Spleen (tissue), 11 donors: ENCODE results near the gene CCZ1B. TPM values are rescaled to one million over a fixed set of nuclear protein-coding genes. Genes with fewer than 3 reads are reported as not detected.
A peak's percentile ranks its signal among the peaks of the same experiment; 100 is the strongest.
"Not testable (repeated sequence)": the region's sequence is repeated elsewhere in the genome, so short reads cannot be mapped to it uniquely, and the experiment has no call there.

ENCODE experiments used
- DNase-seq: peaks from one replicate; pipeline ENCODE4 v3.0.0-alpha.2; 2020
- H3K27ac ChIP-seq, 8 donors: fragments of 200-600 bp; sonication (generic) in 7 of 8; 1 replicate in 4 of 8; 2 replicates in 4 of 8; pipeline versions ENCODE4 v1.5.0 to v1.8.0; 2016 to 2021; ENCODE audit warnings: inconsistent platforms in 4 of 8, mild to moderate bottlenecking in 4 of 8, moderate library complexity in 1 of 8
- H3K27me3 ChIP-seq, 7 donors: fragments of 200-600 bp; sonication (generic) in 6 of 7; replicated peaks in 1 of 7; 1 replicate in 4 of 7; 2 replicates in 3 of 7; pipeline versions ENCODE4 v1.5.0 to v1.8.0; 2016 to 2021; ENCODE audit warnings: inconsistent platforms in 3 of 7, mild to moderate bottlenecking in 1 of 7
- H3K36me3 ChIP-seq, 6 donors: fragments of 200-600 bp; sonication (generic) in 5 of 6; 1 replicate in 4 of 6; 2 replicates in 2 of 6; pipeline versions ENCODE4 v1.5.0 to v1.8.0; 2016 to 2021; ENCODE audit warnings: inconsistent platforms in 2 of 6
- H3K4me1 ChIP-seq, 6 donors: fragments of 200-600 bp; sonication (generic) in 5 of 6; 1 replicate in 3 of 6; 2 replicates in 3 of 6; pipeline versions ENCODE4 v1.5.0 to v1.8.0; 2016 to 2021; ENCODE audit warnings: inconsistent platforms in 3 of 6
- H3K4me3 ChIP-seq, 8 donors: fragments of 200-600 bp; sonication (generic) in 7 of 8; 1 replicate in 4 of 8; 2 replicates in 4 of 8; pipeline versions ENCODE4 v1.5.0 to v1.8.0; 2016 to 2021; ENCODE audit warnings: inconsistent platforms in 4 of 8, mild to moderate bottlenecking in 4 of 8, moderate library complexity in 2 of 8
- H3K9me3 ChIP-seq, 8 donors: fragments of 200-600 bp; sonication (generic) in 7 of 8; 1 replicate in 4 of 8; 2 replicates in 4 of 8; pipeline versions ENCODE4 v1.5.0 to v1.8.0; 2016 to 2021; ENCODE audit warnings: inconsistent platforms in 4 of 8
- CTCF ChIP-seq, 11 experiments: fragments of 200-600 bp in 7 of 11; fragments of 450-650 bp in 4 of 11; sonication (generic) in 4 of 11; IDR thresholded peaks in 8 of 11; conservative IDR thresholded peaks in 3 of 11; 1 replicate in 7 of 11; 2 replicates in 4 of 11; pipeline versions ENCODE4 v1.4.0 to v1.8.0; 2016 to 2021; ENCODE audit warnings: antibody characterized with exemption in 11 of 11, inconsistent platforms in 4 of 11, mild to moderate bottlenecking in 1 of 11
- POLR2AphosphoS5 ChIP-seq, 3 donors: sonication (generic); formaldehyde crosslinking; IDR thresholded peaks; one replicate each; pipeline ENCODE4 v1.5.1; 2017; ENCODE audit warnings: antibody characterized with exemption in 3 of 3
- WGBS, 5 donors: extraction: QIAGEN DNeasy Blood & Tissue Kit in 3 of 5; methylation state at CpG; one replicate each; pipeline versions ENCODE4 v1.1.5 to v1.1.7; 2013 to 2018; 5-methylcytosine and 5-hydroxymethylcytosine counted together
- intact Hi-C: fragments of 100-400 bp; cut with DNase I; formaldehyde crosslinking; loops from one replicate; pipeline ENCODE4 v1.15.0; 2023; ENCODE audit warnings: low total_unique reads
- polyA plus RNA-seq, 3 donors: library from polyadenylated mRNA; stranded (reverse); fragments of 200-250 nt; gene quantifications; one replicate each; pipeline ENCODE4 v1.2.1, GENCODE V29; 2013
- total RNA-seq, 7 donors: library from RNA; depleted of rRNA in 3 of 7; stranded (reverse); fragments of >200 nt in 3 of 7; fragmentation: NEBNext Ultra II Directional in 4 of 7; extraction: Animal tissue kit (Norgen Biotek cat#: 25700) in 4 of 7; gene quantifications; one replicate each; pipeline versions ENCODE4 v1.1.0 to v1.2.1, GENCODE V29; 2016 to 2021
- donor health status: healthy with polysubstance abuse.
- donor health status: DM: no; HTN: no; CAD: no; lungs with moderate emphysema.
- donor health status: DM: no; HTN: no; CAD: no.
- donor health status: Bipolar disorder and iron deficiency.
- donor health status: healthy.
- donor health status: DM: no; HTN: no; CAD: no.
- donor health status: DM: yes; HTN: yes; CAD: no.

Gene CCZ1B
- total and polyA plus RNA-seq, 10 donors = 26.7 to 103 (median 68.2) TPM

- Histone ChIP-seq H3K4me1 (peaks cover 0 to 17% (median 5%) of the 10 kb centered on the region in 6 donors), H3K27me3 (peaks cover 0 to 23% (median 0%) of the 10 kb centered on the region in 7 donors)
- not testable (repeated sequence) for H3K36me3 ChIP-seq, H3K27ac ChIP-seq, H3K4me3 ChIP-seq, H3K9me3 ChIP-seq
- WGBS, 5 donors = 8 to 14% (median 9%) methylated on average over 12 to 14 of the region's 14 CpGs
- intact Hi-C loops = loop anchor here (5.0 kb wide), 1 partner anchor 341 kb away; no protein-coding TSS in a partner anchor
- DNase-seq = peak; percentile 93
- TF ChIP-seq CTCF (IDR thresholded peaks at IDR 0.05 in 8 of 11, conservative IDR thresholded peaks at IDR 0.05 in 3 of 11) (peak; percentile 40 to 93 (median 85)), POLR2AphosphoS5 (IDR thresholded peaks at IDR 0.05) (peak in 1 of 3 donors; percentile 50)
Observed at GRCh38 chr7:6857721-6858314, 31.7 kb upstream of the CCZ1B start.

- H3K27ac ChIP-seq, DNase-seq, H3K36me3 ChIP-seq, H3K9me3 ChIP-seq: not testable (repeated sequence)
- intact Hi-C loops = loop anchor here (5.0 kb wide), 1 partner anchor 338 kb away; no protein-coding TSS in a partner anchor
- 2 to 19% (median 7%) methylated on average over 6 to 42 of the region's 47 CpGs for WGBS, 5 donors
- Histone ChIP-seq H3K4me3 (peak overlapping the region in 7 of 8 donors; percentile 15 to 66 (median 35)), H3K4me1 (peaks cover 0 to 17% (median 5%) of the 10 kb centered on the region in 6 donors), H3K27me3 (peaks cover 0 to 23% (median 0%) of the 10 kb centered on the region in 7 donors)
Observed at GRCh38 chr7:6855563-6856131, 29.6 kb upstream of the CCZ1B start.

- Histone ChIP-seq H3K27me3 (peaks cover 0 to 23% (median 0%) of the 10 kb centered on the region in 7 donors), H3K4me1 (peaks cover 0 to 17% (median 5%) of the 10 kb centered on the region in 6 donors), H3K4me3 (peak overlapping the region; percentile 15 to 66 (median 34))
- WGBS, 5 donors = 0 to 5% (median 1%) methylated on average over 10 to 60 of the region's 71 CpGs
- DNase-seq, H3K9me3 ChIP-seq, H3K36me3 ChIP-seq, H3K27ac ChIP-seq: not testable (repeated sequence)
- intact Hi-C loops = loop anchor here (5.0 kb wide), 1 partner anchor 338 kb away; no protein-coding TSS in a partner anchor
Observed at GRCh38 chr7:6854747-6855562, 28.9 kb upstream of the CCZ1B start.

GRCh38 chr7:6853681-6854080 is 27.6 kb upstream of the CCZ1B start:
- 85 to 92% (median 91%) methylated on average over 9 to 17 of the region's 17 CpGs for WGBS, 5 donors
- H3K4me3 ChIP-seq, intact Hi-C loops, H3K36me3 ChIP-seq, H3K9me3 ChIP-seq, DNase-seq, H3K27ac ChIP-seq: not testable (repeated sequence)
- peaks cover 0 to 23% (median 0%) of the 10 kb centered on the region in 7 donors for H3K27me3 ChIP-seq
- peaks cover 0 to 17% (median 5%) of the 10 kb centered on the region in 6 donors for H3K4me1 ChIP-seq

GRCh38 chr7:6849127-6849526 is 23.1 kb upstream of the CCZ1B start:
- H3K27me3 ChIP-seq = peaks cover 0 to 12% (median 0%) of the 10 kb centered on the region in 7 donors
- H3K9me3 ChIP-seq, intact Hi-C loops, H3K4me1 ChIP-seq, H3K27ac ChIP-seq, H3K4me3 ChIP-seq, H3K36me3 ChIP-seq, DNase-seq: not testable (repeated sequence)
- WGBS, 5 donors = 88 to 95% (median 94%) methylated on average over 6 of the region's 6 CpGs

GRCh38 chr7:6847751-6848150 is 21.7 kb upstream of the CCZ1B start:
- H3K4me1 ChIP-seq, H3K27ac ChIP-seq, H3K4me3 ChIP-seq, DNase-seq, intact Hi-C loops, H3K9me3 ChIP-seq, H3K36me3 ChIP-seq: not testable (repeated sequence)
- 83 to 90% (median 86%) methylated on average over 16 to 18 of the region's 18 CpGs for WGBS, 5 donors
- H3K27me3 ChIP-seq = peaks cover 0 to 12% (median 0%) of the 10 kb centered on the region in 7 donors

- DNase-seq, intact Hi-C loops: not testable (repeated sequence)
Observed at GRCh38 chr7:6845971-6846449, 19.9 kb upstream of the CCZ1B start.

GRCh38 chr7:6843654-6844053 is 17.6 kb upstream of the CCZ1B start:
- intact Hi-C loops, H3K9me3 ChIP-seq, H3K36me3 ChIP-seq, H3K27ac ChIP-seq, H3K4me1 ChIP-seq, DNase-seq, H3K4me3 ChIP-seq: not testable (repeated sequence)
- H3K27me3 ChIP-seq = peaks cover 0 to 12% (median 0%) of the 10 kb centered on the region in 7 donors
- WGBS, 5 donors = 72 to 90% (median 84%) methylated on average over 4 to 6 of the region's 6 CpGs

More at GRCh38 chr7:6845971-6846449, 19.9 kb upstream of the CCZ1B start:
- WGBS, 5 donors = 21 to 40% (median 22%) methylated on average over 16 of the region's 16 CpGs
- H3K27ac ChIP-seq, H3K4me1 ChIP-seq, H3K9me3 ChIP-seq, H3K36me3 ChIP-seq, H3K4me3 ChIP-seq: not testable (repeated sequence)
- peaks cover 0 to 12% (median 0%) of the 10 kb centered on the region in 7 donors for H3K27me3 ChIP-seq

- H3K27me3 ChIP-seq = peaks cover 0 to 10% (median 0%) of the 10 kb centered on the region in 7 donors
- DNase-seq, H3K4me3 ChIP-seq, H3K4me1 ChIP-seq, H3K36me3 ChIP-seq, intact Hi-C loops, H3K9me3 ChIP-seq, H3K27ac ChIP-seq: not testable (repeated sequence)
- WGBS, 5 donors = 38 to 63% (median 47%) methylated on average over 4 to 5 of the region's 5 CpGs
Observed at GRCh38 chr7:6843092-6843491, 17.0 kb upstream of the CCZ1B start.
